Naive thymus-derived CD4-positive, alpha-beta T cell (primary cell): ENCODE results near the gene IQCK. TPM values are rescaled to one million over a fixed set of nuclear protein-coding genes. Genes with fewer than 3 reads are reported as not detected.
A peak's percentile ranks its signal among the peaks of the same experiment; 100 is the strongest.

Source experiments
- ATAC-seq: fragments of 150-1000 bp; cut with Tn5 transposase; 2 replicates; pipeline ENCODE4 v1.10.0; 2021; ENCODE audit warnings: mild to moderate bottlenecking, moderate library complexity
- CTCF ChIA-PET: fragments of 350-600 bp; sonication (Branson Sonifier 250); formaldehyde crosslinking; loops from one replicate; lab custom pipeline; 2021; ENCODE audit warnings: antibody characterized with exemption; lab: Charles Lee
- POLR2A ChIA-PET: fragments of 350-600 bp; sonication (Branson Sonifier 250); formaldehyde crosslinking; loops from one replicate; lab custom pipeline; 2021; ENCODE audit warnings: antibody characterized with exemption, inconsistent platforms; lab: Charles Lee
- DNase-seq, 9 donors: peaks; one replicate each; pipeline versions ENCODE4 v3.0.0 to v3.0.0-alpha.2; 2020 to 2022; ENCODE audit warnings: mixed read lengths in 1 of 9
- H3K27ac ChIP-seq: one replicate; pipeline ENCODE4 v1.7.0; 2013; ENCODE audit warnings: mild to moderate bottlenecking, low read depth, low read length, moderate library complexity
- H3K27me3 ChIP-seq, 2 donors: one replicate each; pipeline ENCODE4 v1.7.0; 2013; ENCODE audit warnings: low read length in 2 of 2, mild to moderate bottlenecking in 2 of 2, moderate library complexity in 2 of 2; ENCODE audit not compliant: control insufficient read depth in 2 of 2, insufficient read depth in 2 of 2
- H3K36me3 ChIP-seq, 3 experiments: 1 replicate in 2 of 3; 2 replicates in 1 of 3; pipeline ENCODE4 v1.7.0; 2013; ENCODE audit warnings: low read length in 3 of 3, mild to moderate bottlenecking in 3 of 3, moderate library complexity in 1 of 3; ENCODE audit not compliant: insufficient read depth in 3 of 3, control insufficient read depth in 2 of 3
- H3K4me1 ChIP-seq, 2 donors: one replicate each; pipeline ENCODE4 v1.7.0; 2013; ENCODE audit warnings: low read length in 2 of 2, mild to moderate bottlenecking in 2 of 2, moderate library complexity in 1 of 2; ENCODE audit not compliant: control insufficient read depth in 2 of 2, insufficient read depth in 2 of 2
- H3K4me3 ChIP-seq: 2 replicates; pipeline ENCODE4 v1.7.0; 2013; ENCODE audit warnings: mild to moderate bottlenecking, low read length
- H3K9me3 ChIP-seq, 3 experiments: 1 replicate in 2 of 3; 2 replicates in 1 of 3; pipeline ENCODE4 v1.7.0; 2013; ENCODE audit warnings: low read length in 3 of 3; ENCODE audit not compliant: control insufficient read depth in 2 of 3
- H3K27ac Mint-ChIP-seq, 9 donors: one replicate each; pipeline ENCODE4 v1.8.0; 2020 to 2022; ENCODE audit warnings: mixed read lengths in 9 of 9, mild to moderate bottlenecking in 8 of 9, moderate library complexity in 5 of 9, inconsistent platforms in 2 of 9
- H3K27me3 Mint-ChIP-seq, 5 donors: one replicate each; pipeline ENCODE4 v1.8.0; 2021 to 2022; ENCODE audit warnings: mixed read lengths in 5 of 5, mild to moderate bottlenecking in 1 of 5
- H3K36me3 Mint-ChIP-seq, 5 donors: one replicate each; pipeline ENCODE4 v1.8.0; 2020 to 2022; ENCODE audit warnings: mixed read lengths in 5 of 5, mild to moderate bottlenecking in 3 of 5, inconsistent platforms in 1 of 5
- H3K4me1 Mint-ChIP-seq, 7 donors: one replicate each; pipeline ENCODE4 v1.8.0; 2020 to 2022; ENCODE audit warnings: mixed read lengths in 7 of 7, mild to moderate bottlenecking in 3 of 7, inconsistent platforms in 1 of 7
- H3K4me3 Mint-ChIP-seq, 10 donors: one replicate each; pipeline ENCODE4 v1.8.0; 2020 to 2022; ENCODE audit warnings: mild to moderate bottlenecking in 10 of 10, mixed read lengths in 10 of 10, moderate library complexity in 6 of 10, inconsistent platforms in 2 of 10
- H3K9me3 Mint-ChIP-seq, 11 donors: one replicate each; pipeline ENCODE4 v1.8.0; 2020 to 2022; ENCODE audit warnings: mixed read lengths in 11 of 11, mild to moderate bottlenecking in 4 of 11, inconsistent platforms in 1 of 11, moderate library complexity in 1 of 11
- intact Hi-C, 2 donors: fragments of 100-400 bp; cut with micrococcal nuclease; formaldehyde crosslinking; loops; one replicate each; pipeline ENCODE4 v1.15.1; 2023
- polyA plus RNA-seq, 2 donors: library from polyadenylated mRNA; unstranded; fragments of 300-500 nt; fragmentation: Illumina TruSeq; gene quantifications; one replicate each; pipeline ENCODE4 v1.2.3, GENCODE V29; 2021
- total RNA-seq, 6 experiments: library from RNA in 5 of 6; stranded (reverse) in 5 of 6; gene quantifications; 1 replicate in 5 of 6; 2 replicates in 1 of 6; pipeline ENCODE4 v1.2.3 and lab custom pipeline; 2021 to 2026

Gene IQCK
- total and polyA plus RNA-seq, 7 experiments from 2014 or later, result 0.48 to 5.0 (median 3.4) TPM

- no peaks in the 10 kb centered on the region for H3K4me1 ChIP-seq
- Mint-ChIP-seq H3K4me3 (no peak overlapping the region), H3K9me3 (peaks cover 3 to 24% (median 9%) of the 10 kb centered on the region in 11 donors), H3K27ac (no peak overlapping the region), H3K27me3 (peaks cover 0 to 2% (median 0%) of the 10 kb centered on the region in 5 donors), H3K36me3 (peaks cover 0 to 14% (median 10%) of the 10 kb centered on the region in 5 donors), H3K4me1 (no peaks in the 10 kb centered on the region)
- intact Hi-C loops, result no loop called here
- ChIA-PET POLR2A (no interaction called here), CTCF (no interaction called here)
- no peak overlapping the region for H3K27ac ChIP-seq
- H3K27me3 ChIP-seq, result no peaks in the 10 kb centered on the region
- no peak for ATAC-seq
- no peak for DNase-seq
- H3K36me3 ChIP-seq, result no peaks in the 10 kb centered on the region
- no peak overlapping the region for H3K4me3 ChIP-seq
- H3K9me3 ChIP-seq, result no peaks in the 10 kb centered on the region
These were observed 49.4 kb downstream of the IQCK start for GRCh38 chr16:19767497-19767896.

- H3K4me1 Mint-ChIP-seq, result no peaks in the 10 kb centered on the region
- H3K4me3 Mint-ChIP-seq, result no peak overlapping the region
- ATAC-seq (no peak), DNase-seq (no peak)
- no peak overlapping the region for H3K27ac ChIP-seq
- H3K9me3 ChIP-seq, result no peaks in the 10 kb centered on the region
- no peaks in the 10 kb centered on the region for H3K27me3 ChIP-seq
- CTCF ChIA-PET, result no interaction called here
- no peaks in the 10 kb centered on the region for H3K36me3 ChIP-seq
- H3K36me3 Mint-ChIP-seq, result peaks cover 0 to 14% (median 10%) of the 10 kb centered on the region in 5 donors
- H3K4me3 ChIP-seq, result no peak overlapping the region
- POLR2A ChIA-PET, result no interaction called here
- no peaks in the 10 kb centered on the region for H3K4me1 ChIP-seq
- H3K27ac Mint-ChIP-seq, result no peak overlapping the region
- H3K9me3 Mint-ChIP-seq, result peaks cover 3 to 24% (median 9%) of the 10 kb centered on the region in 11 donors
- intact Hi-C loops, result no loop called here
- peaks cover 0 to 2% (median 0%) of the 10 kb centered on the region in 5 donors for H3K27me3 Mint-ChIP-seq
These were observed 51.2 kb downstream of the IQCK start for GRCh38 chr16:19769239-19769638.

- H3K9me3 ChIP-seq, result no peaks in the 10 kb centered on the region
- no peak overlapping the region for H3K4me3 ChIP-seq
- H3K27ac ChIP-seq, result no peak overlapping the region
- no peak overlapping the region for H3K27ac Mint-ChIP-seq
- peaks cover 0 to 2% (median 0%) of the 10 kb centered on the region in 5 donors for H3K27me3 Mint-ChIP-seq
- no peaks in the 10 kb centered on the region for H3K4me1 ChIP-seq
- H3K36me3 ChIP-seq, result no peaks in the 10 kb centered on the region
- peaks cover 0 to 14% (median 10%) of the 10 kb centered on the region in 5 donors for H3K36me3 Mint-ChIP-seq
- intact Hi-C loops, result no loop called here
- ATAC-seq (no peak), DNase-seq (no peak)
- H3K4me3 Mint-ChIP-seq, result no peak overlapping the region
- CTCF ChIA-PET, result no interaction called here
- H3K9me3 Mint-ChIP-seq, result peaks cover 3 to 24% (median 9%) of the 10 kb centered on the region in 11 donors
- no peaks in the 10 kb centered on the region for H3K4me1 Mint-ChIP-seq
- H3K27me3 ChIP-seq, result no peaks in the 10 kb centered on the region
- POLR2A ChIA-PET, result no interaction called here
These were observed 53.0 kb downstream of the IQCK start for GRCh38 chr16:19771040-19771439.

GRCh38 chr16:19771796-19772195 lies 53.7 kb downstream of the IQCK start:
- H3K4me3 ChIP-seq, result no peak overlapping the region
- H3K27me3 ChIP-seq, result no peaks in the 10 kb centered on the region
- CTCF ChIA-PET, result no interaction called here
- peaks cover 0 to 4% (median 0%) of the 10 kb centered on the region in 7 donors for H3K4me1 Mint-ChIP-seq
- peaks cover 0 to 14% (median 10%) of the 10 kb centered on the region in 5 donors for H3K36me3 Mint-ChIP-seq
- POLR2A ChIA-PET, result no interaction called here
- H3K36me3 ChIP-seq, result no peaks in the 10 kb centered on the region
- H3K9me3 ChIP-seq, result no peaks in the 10 kb centered on the region
- intact Hi-C loops, result no loop called here
- no peak overlapping the region for H3K27ac Mint-ChIP-seq
- no peaks in the 10 kb centered on the region for H3K4me1 ChIP-seq
- peaks cover 3 to 24% (median 9%) of the 10 kb centered on the region in 11 donors for H3K9me3 Mint-ChIP-seq
- peaks cover 0 to 2% (median 0%) of the 10 kb centered on the region in 5 donors for H3K27me3 Mint-ChIP-seq
- H3K4me3 Mint-ChIP-seq, result no peak overlapping the region
- H3K27ac ChIP-seq, result no peak overlapping the region
- DNase-seq (no peak), ATAC-seq (no peak)

GRCh38 chr16:19774024-19774423 lies 56.0 kb downstream of the IQCK start:
- peaks cover 0 to 16% (median 6%) of the 10 kb centered on the region in 11 donors for H3K9me3 Mint-ChIP-seq
- intact Hi-C loops, result no loop called here
- H3K36me3 Mint-ChIP-seq, result peaks cover 0 to 7% (median 6%) of the 10 kb centered on the region in 5 donors
- H3K4me3 ChIP-seq, result no peak overlapping the region
- H3K27ac Mint-ChIP-seq, result no peak overlapping the region
- no peaks in the 10 kb centered on the region for H3K4me1 ChIP-seq
- H3K4me3 Mint-ChIP-seq, result no peak overlapping the region
- no peak overlapping the region for H3K27ac ChIP-seq
- ATAC-seq, result no peak
- H3K9me3 ChIP-seq, result no peaks in the 10 kb centered on the region
- peaks cover 0 to 9% (median 4%) of the 10 kb centered on the region in 7 donors for H3K4me1 Mint-ChIP-seq
- ChIA-PET CTCF (no interaction called here), POLR2A (no interaction called here)
- H3K27me3 Mint-ChIP-seq, result peaks cover 0 to 2% (median 0%) of the 10 kb centered on the region in 5 donors
- no peaks in the 10 kb centered on the region for H3K27me3 ChIP-seq
- no peak for DNase-seq
- no peaks in the 10 kb centered on the region for H3K36me3 ChIP-seq

- intact Hi-C loops, result no loop called here
- no peaks in the 10 kb centered on the region for H3K9me3 ChIP-seq
- peaks cover 0 to 9% (median 4%) of the 10 kb centered on the region in 7 donors for H3K4me1 Mint-ChIP-seq
- no peaks in the 10 kb centered on the region for H3K4me1 ChIP-seq
- POLR2A ChIA-PET, result no interaction called here
- no peak overlapping the region for H3K4me3 ChIP-seq
- H3K27ac ChIP-seq, result no peak overlapping the region
- no peaks in the 10 kb centered on the region for H3K36me3 Mint-ChIP-seq
- no peak for DNase-seq
- no peak for ATAC-seq
- H3K27me3 ChIP-seq, result no peaks in the 10 kb centered on the region
- H3K27me3 Mint-ChIP-seq, result peaks cover 0 to 2% (median 0%) of the 10 kb centered on the region in 5 donors
- H3K27ac Mint-ChIP-seq, result no peak overlapping the region
- no peaks in the 10 kb centered on the region for H3K9me3 Mint-ChIP-seq
- H3K36me3 ChIP-seq, result no peaks in the 10 kb centered on the region
- no peak overlapping the region for H3K4me3 Mint-ChIP-seq
- CTCF ChIA-PET, result no interaction called here
These were observed 58.1 kb downstream of the IQCK start for GRCh38 chr16:19776147-19776546.

GRCh38 chr16:19776565-19776964 lies 58.5 kb downstream of the IQCK start:
- intact Hi-C loops, result no loop called here
- Mint-ChIP-seq H3K9me3 (no peaks in the 10 kb centered on the region), H3K4me3 (no peak overlapping the region), H3K27ac (peak overlapping the region in 1 of 9 donors; percentile 21), H3K27me3 (peaks cover 0 to 1% (median 0%) of the 10 kb centered on the region in 5 donors), H3K36me3 (no peaks in the 10 kb centered on the region), H3K4me1 (peaks cover 0 to 9% (median 4%) of the 10 kb centered on the region in 7 donors)
- Histone ChIP-seq H3K27me3 (no peaks in the 10 kb centered on the region), H3K9me3 (no peaks in the 10 kb centered on the region), H3K36me3 (no peaks in the 10 kb centered on the region), H3K4me1 (no peaks in the 10 kb centered on the region), H3K4me3 (no peak overlapping the region), H3K27ac (no peak overlapping the region)
- no peak for DNase-seq
- ChIA-PET POLR2A (no interaction called here), CTCF (no interaction called here)
- ATAC-seq, result no peak
